ENCODE results near the gene KSR2. TPM values are rescaled to one million over a fixed set of nuclear protein-coding genes. Genes with fewer than 3 reads are reported as not detected.
A peak's percentile ranks its signal among the peaks of the same experiment; 100 is the strongest.

KSR2 gene
- total RNA-seq, 1 experiment from 2014 or later = 1.3 TPM

- no peaks in the 10 kb centered on the region for H4K20me1 ChIP-seq (ENCODE audit: control insufficient read depth, insufficient read depth, insufficient read length)
- no CpG with 5 or more reads among the region's 8 CpGs for WGBS (ENCODE audit: extremely low coverage, insufficient read length, low lambda C conversion rate)
- H4K8ac ChIP-seq (replicated peaks; ENCODE audit: insufficient read length, low read depth, low read length) = no peak overlapping the region
- H3K9me3 ChIP-seq (ENCODE audit: control insufficient read depth, low read depth, low read length) = no peaks in the 10 kb centered on the region
- H2AFZ ChIP-seq (ENCODE audit: low read length) = no peak overlapping the region
- H3K27me3 ChIP-seq (ENCODE audit: insufficient read depth, low read length) = no peaks in the 10 kb centered on the region
- H3K4me1 Mint-ChIP-seq = peaks cover 3 to 12% of the 10 kb centered on the region in 2 experiments
- H2BK12ac ChIP-seq (ENCODE audit: insufficient read length, low read depth, low read length) = no peak overlapping the region
- no peak overlapping the region for H2BK20ac ChIP-seq (ENCODE audit: low read depth, low read length, poor library complexity, severe bottlenecking)
- no peak overlapping the region for H4K91ac ChIP-seq (ENCODE audit: insufficient read length, low read depth, low read length)
- no peaks in the 10 kb centered on the region for H3K79me1 ChIP-seq (ENCODE audit: insufficient read depth, low read depth, low read length, poor library complexity, severe bottlenecking)
- H3K36me3 Mint-ChIP-seq (ENCODE audit: insufficient read depth in 1 of 3, low read depth in 3 of 3) = no peaks in the 10 kb centered on the region
- H3K14ac ChIP-seq (ENCODE audit: insufficient read depth, low read length) = no peak overlapping the region
- H3K4ac ChIP-seq (ENCODE audit: low read depth, low read length) = no peak overlapping the region
- no peak overlapping the region for H3K27ac Mint-ChIP-seq
- no peaks in the 10 kb centered on the region for H3K4me1 ChIP-seq (ENCODE audit: insufficient read depth, low read length)
- no peak overlapping the region for H3K4me3 Mint-ChIP-seq
- peak; percentile 82 for TF ChIP-seq CTCF (conservative IDR thresholded peaks at IDR 0.05)
- no peak overlapping the region for H2AK5ac ChIP-seq (ENCODE audit: insufficient read length, low read length)
- no peak overlapping the region for H2BK120ac ChIP-seq (ENCODE audit: low read depth, low read length, poor library complexity, severe bottlenecking)
- H3K23me2 ChIP-seq (ENCODE audit: insufficient read length, low read depth, low read length, poor library complexity, severe bottlenecking) = no peaks in the 10 kb centered on the region
- H3K4me2 ChIP-seq (ENCODE audit: insufficient read depth, insufficient read length, low read length) = no peak overlapping the region
- no peak overlapping the region for H4K5ac ChIP-seq (ENCODE audit: insufficient read length, low read depth, low read length)
- DNase-seq = peak; percentile 91
- H3K9ac ChIP-seq (ENCODE audit: extremely low read depth, insufficient read length, low read length) = no peak overlapping the region
- no peak overlapping the region for H3K23ac ChIP-seq (ENCODE audit: insufficient read length, low read depth, low read length)
- no peak overlapping the region for H3K56ac ChIP-seq (ENCODE audit: insufficient read length, low read depth, low read length)
- no peak overlapping the region for H2BK5ac ChIP-seq (ENCODE audit: insufficient read length, low read length)
- no peak overlapping the region for H3K18ac ChIP-seq (ENCODE audit: insufficient read length, low read depth, low read length)
- no peak overlapping the region for H3T11ph ChIP-seq (ENCODE audit: low read length)
- no peak overlapping the region for H3K27ac ChIP-seq (ENCODE audit: insufficient read length, low read depth, low read length)
- H2BK15ac ChIP-seq (ENCODE audit: low read depth, low read length) = no peak overlapping the region
- peaks cover 12% of the 10 kb centered on the region for H3K27me3 Mint-ChIP-seq (ENCODE audit: low read depth)
- no peaks in the 10 kb centered on the region for H3K79me2 ChIP-seq (ENCODE audit: insufficient read depth, low read length)
- no peaks in the 10 kb centered on the region for H3K9me3 Mint-ChIP-seq
Measured at GRCh38 chr12:117671734-117672133, 297.1 kb downstream of the KSR2 start.

All from H9 (cell line).